HG02588 (cell line): Measurements from ENCODE around the gene MORN4.
"Not testable (repeated sequence)": the region's sequence is repeated elsewhere in the genome, so short reads cannot be mapped to it uniquely, and the experiment has no call there.

Source experiments
- ATAC-seq: cut with Tn5 transposase; IDR thresholded peaks from one replicate; pipeline ENCODE4 v1.9.1; 2021; ENCODE audit warnings: mild to moderate bottlenecking, moderate library complexity; ENCODE audit not compliant: unreplicated experiment

The MORN4 gene

DNA sequence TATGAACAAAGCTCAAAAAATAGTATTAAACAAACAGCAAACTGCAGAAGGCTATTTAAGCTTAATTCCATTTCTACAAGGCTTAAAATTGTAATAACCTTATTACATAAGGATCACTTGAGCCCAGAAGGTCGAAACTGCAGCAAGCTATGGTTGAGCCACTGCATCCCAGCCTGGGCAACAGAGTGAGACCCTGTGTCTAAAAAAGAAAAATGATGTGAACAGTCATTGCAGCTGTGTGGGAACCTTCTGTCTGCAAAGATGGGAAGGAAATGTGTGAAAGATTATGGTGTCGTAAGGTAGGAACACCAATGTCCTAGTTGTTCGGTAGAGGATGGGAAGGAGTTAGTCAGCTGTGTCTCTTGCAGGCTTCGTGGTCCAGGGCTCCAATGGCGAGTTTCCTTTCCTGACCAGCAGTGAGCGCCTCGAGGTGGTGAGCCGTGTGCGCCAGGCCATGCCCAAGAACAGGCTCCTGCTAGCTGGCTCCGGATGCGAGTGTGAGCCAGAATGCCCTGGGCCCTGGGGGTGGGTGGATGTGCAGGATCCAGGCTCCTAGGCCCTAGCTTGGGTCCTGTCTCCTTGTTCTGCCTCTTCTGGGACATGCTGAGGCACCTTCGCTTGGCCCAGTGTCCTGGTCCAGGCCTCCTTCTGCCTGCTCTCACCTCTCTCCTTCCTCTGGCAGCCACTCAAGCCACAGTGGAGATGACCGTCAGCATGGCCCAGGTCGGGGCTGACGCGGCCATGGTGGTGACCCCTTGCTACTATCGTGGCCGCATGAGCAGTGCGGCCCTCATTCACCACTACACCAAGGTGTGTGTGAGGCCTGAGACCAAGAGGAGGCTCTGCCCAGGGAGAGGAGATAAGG lies 34.7 kb downstream of the MORN4 start:
- ATAC-seq, result no peak

- ATAC-seq, result no peak
Observed at GRCh38 chr10:97597778-97598177, 35.5 kb downstream of the MORN4 start.

GRCh38 chr10:97596101-97597082 lies 36.9 kb downstream of the MORN4 start:
- no peak for ATAC-seq

GRCh38 chr10:97593421-97593820 lies 39.9 kb downstream of the MORN4 start:
- no peak for ATAC-seq

- no peak for ATAC-seq
Observed at GRCh38 chr10:97590748-97591495, 42.4 kb downstream of the MORN4 start.

GRCh38 chr10:97590082-97590747 lies 43.1 kb downstream of the MORN4 start:
- ATAC-seq, result no peak

DNA sequence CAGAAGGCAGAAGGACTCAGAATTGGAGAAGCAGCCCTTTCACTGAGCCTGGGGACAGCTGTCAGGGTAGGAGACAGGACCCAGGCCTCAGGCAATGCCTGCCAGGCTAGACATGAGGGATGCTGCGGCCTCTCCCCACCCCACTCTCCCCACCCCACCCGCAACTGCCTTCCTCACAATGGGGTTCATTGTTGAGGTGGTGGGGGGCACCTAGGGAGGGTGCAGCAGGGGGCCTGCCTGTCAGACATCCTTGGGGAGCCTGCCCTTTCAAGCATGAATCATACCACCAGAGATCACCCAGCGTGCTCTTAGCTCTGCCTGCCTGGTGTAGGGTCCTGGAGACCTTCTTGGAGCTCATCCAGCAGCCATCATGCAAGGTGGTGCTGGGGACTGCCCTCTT lies 43.8 kb downstream of the MORN4 start, which contains the start of gene C10orf62:
Gene C10orf62, plus strand, starts transcription at position 243 of the 400 bp plus-strand sequence. CDS start 177 bp downstream, outside the sequence.
- ATAC-seq, result no peak

- no peak for ATAC-seq
Observed at GRCh38 chr10:97587183-97587582, 46.1 kb downstream of the MORN4 start.

DNA sequence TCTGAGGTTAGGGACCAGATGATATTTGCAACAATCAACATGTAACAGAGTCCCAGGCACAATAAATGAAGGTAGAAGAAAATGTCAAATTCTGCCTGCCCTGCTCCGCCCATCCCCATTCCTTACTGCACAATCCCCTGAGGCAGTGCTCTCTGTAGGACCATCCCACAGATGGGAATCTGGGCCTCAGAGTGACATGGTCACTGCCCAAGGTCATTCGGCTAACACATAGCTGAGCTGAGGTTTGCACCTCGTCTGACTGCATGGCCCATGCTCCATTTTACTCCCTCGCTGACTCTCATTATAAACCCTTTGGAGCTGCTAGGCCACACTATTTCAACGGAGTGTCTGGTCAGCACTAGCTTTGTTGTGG lies 47.9 kb downstream of the MORN4 start:
- ATAC-seq, result no peak

- no peak for ATAC-seq
Observed at GRCh38 chr10:97584798-97585438, 48.4 kb downstream of the MORN4 start.

GRCh38 chr10:97584060-97584797 lies 49.1 kb downstream of the MORN4 start, which contains the start of gene HOGA1:
HOGA1 (plus strand) TSS chr10:97584389; CDS start chr10:97584704, 315 bp downstream.
- peak; percentile 71 for ATAC-seq

DNA sequence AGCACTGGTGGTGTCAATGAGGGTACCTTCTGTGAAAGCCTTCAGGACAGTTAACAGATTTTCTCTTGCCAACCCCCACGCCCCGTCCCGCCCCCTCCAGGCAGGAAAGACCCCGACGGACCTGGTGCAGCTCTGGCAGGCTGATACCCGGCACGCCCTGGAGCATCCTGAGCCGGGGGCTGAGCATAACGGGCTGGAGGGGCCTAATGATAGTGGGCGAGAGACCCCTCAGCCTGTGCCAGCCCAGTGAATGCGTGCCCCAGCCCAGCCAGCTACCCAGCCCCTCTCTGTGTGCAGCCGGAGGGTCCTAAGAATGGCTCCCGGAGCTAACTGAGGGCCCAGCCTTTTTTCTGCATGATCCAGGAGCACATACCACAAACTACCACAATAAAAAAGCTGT lies 49.8 kb downstream of the MORN4 start:
- ATAC-seq, result no peak

DNA sequence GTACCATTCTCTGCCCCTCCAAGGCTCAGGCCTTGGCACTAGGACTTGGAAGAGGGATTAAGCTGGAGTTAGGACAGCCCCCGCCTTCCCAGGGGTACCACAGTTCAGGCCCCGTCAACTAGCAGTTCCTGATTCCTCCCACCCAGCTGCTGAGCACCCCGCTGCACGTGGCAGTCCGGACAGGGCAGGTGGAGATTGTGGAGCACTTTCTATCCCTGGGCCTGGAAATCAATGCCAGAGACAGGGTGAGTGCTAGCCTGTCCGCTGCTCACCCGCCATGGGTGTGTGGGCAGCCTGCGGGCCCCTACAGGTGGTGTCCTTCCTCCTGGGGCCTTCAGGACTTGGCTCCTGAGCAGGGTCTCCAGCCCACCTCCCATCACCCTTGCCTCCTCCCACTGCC lies 51.1 kb downstream of the MORN4 start:
- ATAC-seq, result no peak

DNA sequence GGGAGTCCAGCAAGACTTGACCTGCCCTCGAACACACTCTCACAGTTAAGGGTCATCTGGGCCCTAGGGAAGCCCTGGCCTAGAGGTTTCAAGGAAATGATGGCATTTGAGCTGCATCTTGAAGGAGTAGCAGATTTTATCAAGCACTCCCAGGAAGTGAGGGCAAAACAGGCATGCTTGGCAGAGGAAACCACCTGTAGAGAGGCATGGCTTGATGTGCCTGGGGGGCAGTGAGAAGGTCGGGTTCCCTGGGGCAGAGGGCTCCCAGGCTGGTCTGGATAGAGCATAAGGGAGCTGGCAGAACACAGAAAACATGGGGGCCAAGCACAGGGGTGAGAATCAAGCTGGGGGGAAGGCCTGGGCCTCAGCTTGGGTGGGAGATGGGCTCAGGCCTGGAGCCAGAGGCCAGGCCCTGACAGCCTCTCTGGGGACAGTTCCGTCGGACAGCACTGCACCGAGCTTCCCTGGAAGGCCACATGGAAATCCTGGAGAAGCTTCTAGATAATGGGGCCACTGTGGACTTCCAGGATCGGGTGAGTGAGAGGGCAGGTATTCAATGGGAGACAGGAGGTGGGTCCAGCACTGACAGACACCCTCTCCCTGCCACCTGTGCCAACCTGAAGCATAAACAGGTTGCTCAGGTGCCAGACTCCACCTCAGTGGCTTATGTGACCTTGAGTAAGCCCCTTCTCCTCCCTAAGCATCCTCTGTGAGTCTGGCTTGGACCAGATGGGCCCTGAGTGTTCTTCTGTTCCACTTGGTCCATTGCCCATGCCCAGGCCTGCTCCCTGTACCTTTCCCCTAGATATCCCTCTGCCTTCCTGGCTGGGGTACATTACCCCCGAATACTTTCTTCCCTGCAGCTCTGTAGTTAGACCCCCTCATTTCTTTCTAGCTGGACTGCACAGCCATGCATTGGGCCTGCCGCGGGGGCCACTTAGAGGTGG lies 52.6 kb downstream of the MORN4 start:
- ATAC-seq, result no peak

DNA sequence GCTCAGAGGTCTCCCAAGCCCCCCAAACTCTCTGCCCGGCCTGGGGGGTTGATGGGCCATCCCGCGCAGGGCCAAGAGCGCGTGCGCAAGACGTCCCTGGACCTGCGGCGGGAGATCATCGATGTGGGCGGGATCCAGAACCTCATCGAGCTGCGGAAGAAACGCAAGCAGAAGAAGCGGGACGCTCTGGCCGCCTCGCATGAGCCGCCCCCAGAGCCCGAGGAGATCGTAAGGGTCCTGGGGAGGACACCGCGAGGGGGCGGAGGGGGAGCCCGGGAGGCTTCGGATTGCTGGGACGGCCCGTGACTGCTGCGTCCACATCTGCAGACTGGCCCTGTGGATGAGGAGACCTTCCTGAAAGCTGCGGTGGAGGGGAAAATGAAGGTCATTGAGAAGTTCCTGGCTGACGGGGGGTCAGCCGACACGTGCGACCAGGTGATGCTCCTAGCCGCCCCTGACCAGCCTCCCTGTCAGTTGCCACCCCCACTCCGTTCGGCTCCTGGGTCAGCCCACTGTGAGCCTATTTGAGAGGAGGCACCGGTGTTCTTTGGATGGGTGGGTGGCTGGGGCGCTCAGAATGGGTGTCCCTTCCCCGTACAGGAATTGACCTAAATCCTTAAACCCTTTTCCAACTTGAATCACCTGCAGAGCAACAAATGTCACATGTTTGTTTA lies 55.0 kb downstream of the MORN4 start:
- no peak for ATAC-seq

- ATAC-seq, result no peak
Observed at GRCh38 chr10:97577701-97578100, 55.6 kb downstream of the MORN4 start.

DNA sequence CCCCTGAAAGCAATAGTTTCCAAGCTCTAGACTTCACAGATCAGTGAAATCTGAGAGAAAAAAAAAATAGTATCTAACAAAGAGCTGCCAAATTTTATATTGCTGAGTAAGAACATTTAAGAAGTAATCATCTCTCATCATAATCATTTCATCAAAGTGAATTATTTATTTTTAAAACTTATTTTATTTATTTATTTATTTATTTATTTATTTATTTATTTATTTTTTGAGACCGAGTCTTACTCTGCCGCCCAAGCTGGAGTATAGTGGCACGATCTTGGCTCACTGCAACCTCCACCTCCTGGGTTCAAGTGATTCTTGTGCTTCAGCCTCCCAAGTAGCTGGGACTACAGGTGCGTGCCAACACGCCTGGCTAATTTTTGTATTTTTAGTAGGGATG lies 56.8 kb downstream of the MORN4 start:
- not testable (repeated sequence) for ATAC-seq
